K562 (cell line): ENCODE results near the gene NDUFA6. TPM values are rescaled to one million over a fixed set of nuclear protein-coding genes. Genes with fewer than 3 reads are reported as not detected.

ENCODE experiments used
- ASH1L ChIP-seq: fragments of 450-650 bp; IDR thresholded peaks from 2 replicates; pipeline ENCODE4 v1.6.1; 2018; ENCODE audit warnings: borderline replicate concordance, mild to moderate bottlenecking, low read depth; ENCODE audit not compliant: partially characterized antibody
- MGA ChIP-seq: fragments of 450-650 bp; IDR thresholded peaks from 2 replicates; pipeline ENCODE4 v1.6.1; 2016; ENCODE audit warnings: mild to moderate bottlenecking, moderate library complexity
- MXI1 ChIP-seq: IDR thresholded peaks from 2 replicates; pipeline ENCODE4 v1.6.1; 2011; ENCODE audit warnings: low read depth, mild to moderate bottlenecking, improper control_type of control experiment, low read length
- MYNN ChIP-seq, 2 experiments: sonication (generic); formaldehyde crosslinking in 1 of 2; IDR thresholded peaks; 2 replicates each; pipeline versions ENCODE4 v1.5.0 to v1.6.1; 2016 to 2020; ENCODE audit warnings: antibody characterized with exemption in 1 of 2, missing genetic modification reagents in 1 of 2
- NEUROD1 ChIP-seq: fragments of 150-350 bp; IDR thresholded peaks from 2 replicates; pipeline ENCODE4 v1.6.1; 2014; ENCODE audit warnings: borderline replicate concordance, low read length, low read depth; ENCODE audit not compliant: partially characterized antibody
- POLR2H ChIP-seq: IDR thresholded peaks from 2 replicates; pipeline ENCODE4 v1.6.1; 2016; ENCODE audit warnings: missing genetic modification characterization, low read depth, mild to moderate bottlenecking, control low read depth, missing compliant biosample characterization, moderate library complexity
- RBFOX2 ChIP-seq: fragments of 200-400 bp; formaldehyde crosslinking; IDR thresholded peaks from 2 replicates; pipeline ENCODE4 v1.6.1; 2017; ENCODE audit warnings: low read depth, mild to moderate bottlenecking, low read length, moderate library complexity
- ZNF766 ChIP-seq: fragments of 200-800 bp; sonication (Bioruptor generic); conservative IDR thresholded peaks from 2 replicates; pipeline ENCODE4 v1.6.1; 2016; ENCODE audit warnings: missing genetic modification characterization, missing compliant biosample characterization
- polyA plus RNA-seq, 8 experiments: library from polyadenylated mRNA; depleted of rRNA in 4 of 8; stranded (reverse) in 5 of 8; unstranded in 3 of 8; fragments of >200 nt; fragmentation: Nextera tagmentation in 2 of 8; fragmentation: Illumina TruSeq in 1 of 8; extraction: Ambion mirVana in 2 of 8; extraction: Trizol in 1 of 8; gene quantifications; 2 replicates each; pipeline versions ENCODE4 v1.2.1 to v1.2.3, GENCODE V29; 2011 to 2014; ENCODE audit warnings: inconsistent platforms in 1 of 8, missing spikeins in 1 of 8
- total RNA-seq, 7 experiments: library from RNA; depleted of rRNA in 6 of 7; stranded (reverse); fragments of >200 nt in 6 of 7; fragmentation: Illumina TruSeq in 2 of 7; extraction: Trizol in 2 of 7; gene quantifications; 2 replicates each; pipeline versions ENCODE4 v1.2.1 to v1.2.3, GENCODE V29; 2011 to 2021; ENCODE audit warnings: low replicate concordance in 1 of 7
- TF ChIP-seq, protein P1 (sequence below): fragments of 450-650 bp; IDR thresholded peaks from 2 replicates; pipeline ENCODE4 v1.6.1; 2016; ENCODE audit warnings: antibody characterized with exemption

The NDUFA6 gene
- total and polyA plus RNA-seq, 9 of the 15 experiments (the other 6 are each of a cell fraction or from before 2014, with no cell fraction given): 90.0 to 474 (median 128) TPM

- peak; percentile 98 for TF ChIP-seq MGA
- TF ChIP-seq POLR2H (tag): peak; percentile 86
- 0 out of 2 replicates have a peak, but pooled peaks have one; percentile 49 for TF ChIP-seq MYNN (IDR thresholded peaks at IDR 0.05)
- no peak for TF ChIP-seq MYNN (CRISPR knock-in tag; IDR thresholded peaks at IDR 0.05)
- TF ChIP-seq MXI1: no peak; the same call in 1 of the 2 replicates
- TF ChIP-seq RBFOX2: peak; percentile 93
- TF ChIP-seq ASH1L: peak; percentile 83
- peak; percentile 57 for TF ChIP-seq NEUROD1
- TF ChIP-seq, protein P1, sequence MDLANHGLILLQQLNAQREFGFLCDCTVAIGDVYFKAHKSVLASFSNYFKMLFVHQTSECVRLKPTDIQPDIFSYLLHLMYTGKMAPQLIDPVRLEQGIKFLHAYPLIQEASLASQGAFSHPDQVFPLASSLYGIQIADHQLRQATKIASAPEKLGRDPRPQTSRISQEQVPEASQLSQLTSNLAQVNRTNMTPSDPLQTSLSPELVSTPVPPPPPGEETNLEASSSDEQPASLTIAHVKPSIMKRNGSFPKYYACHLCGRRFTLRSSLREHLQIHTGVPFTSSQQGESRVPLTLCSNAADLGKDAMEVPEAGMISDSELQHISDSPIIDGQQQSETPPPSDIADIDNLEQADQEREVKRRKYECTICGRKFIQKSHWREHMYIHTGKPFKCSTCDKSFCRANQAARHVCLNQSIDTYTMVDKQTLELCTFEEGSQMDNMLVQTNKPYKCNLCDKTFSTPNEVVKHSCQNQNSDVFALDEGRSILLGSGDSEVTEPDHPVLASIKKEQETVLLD: 0 out of 2 replicates have a peak, but pooled peaks have one; percentile 21
- TF ChIP-seq ZNF766 (CRISPR knock-in tag): peak; percentile 86
Measured at GRCh38 chr22:42079319-42080251, 11.0 kb downstream of the NDUFA6 start, which contains the start of gene SMDT1 (continued).
